H1 (cell line): Measurements from ENCODE around the gene C13orf42. TPM values are rescaled to one million over a fixed set of nuclear protein-coding genes. Genes with fewer than 3 reads are reported as not detected.

ENCODE experiments used
- CTCF ChIA-PET: fragments of 300-600 bp; sonication (Branson Sonifier 250); formaldehyde crosslinking; loops from one replicate; lab custom pipeline; 2021; ENCODE audit not compliant: partially characterized antibody; lab: Charles Lee
- POLR2A ChIA-PET: fragments of 300-600 bp; sonication (Branson Sonifier 250); formaldehyde crosslinking; loops from one replicate; lab custom pipeline; 2021; ENCODE audit warnings: inconsistent platforms; ENCODE audit not compliant: partially characterized antibody; lab: Charles Lee
- DNase-seq, 2 experiments: peaks; one replicate each; pipeline versions ENCODE4 v3.0.0 to v3.0.0-alpha.2; 2010 to 2022; ENCODE audit warnings: low spot score in 2 of 2, low read depth in 1 of 2, mixed read lengths in 1 of 2
- FAIRE-seq: peaks from 2 replicates; lab custom pipeline; 2011; peaks lifted over from hg19 to GRCh38; lab: Jason Lieb, UNC
- H2AFZ ChIP-seq: 2 replicates; pipeline ENCODE4 v1.8.1; 2012; ENCODE audit warnings: low read length, inconsistent platforms
- H2AK5ac ChIP-seq: 2 replicates; pipeline ENCODE4 v1.6.1; 2013; ENCODE audit warnings: low read depth, low read length
- H2BK120ac ChIP-seq: replicated peaks from 2 replicates; pipeline ENCODE3; 2013; ENCODE audit warnings: low read depth, low read length, inconsistent platforms
- H2BK12ac ChIP-seq: 2 replicates; pipeline ENCODE4 v1.6.1; 2013; ENCODE audit warnings: low read depth, low read length
- H2BK15ac ChIP-seq: 2 replicates; pipeline ENCODE4 v1.6.1; 2013; ENCODE audit warnings: low read length
- H2BK20ac ChIP-seq: 2 replicates; pipeline ENCODE4 v1.6.1; 2013; ENCODE audit warnings: low read length
- H2BK5ac ChIP-seq: 2 replicates; pipeline ENCODE4 v1.6.1; 2013; ENCODE audit warnings: low read depth, low read length
- H3K14ac ChIP-seq: 2 replicates; pipeline ENCODE4 v1.6.1; 2013; ENCODE audit warnings: inconsistent platforms; ENCODE audit not compliant: insufficient read length
- H3K18ac ChIP-seq: 2 replicates; pipeline ENCODE4 v1.6.1; 2013; ENCODE audit warnings: low read length; ENCODE audit errors: extremely low read depth
- H3K23ac ChIP-seq: 2 replicates; pipeline ENCODE4 v1.6.1; 2013; ENCODE audit warnings: inconsistent platforms; ENCODE audit not compliant: insufficient read length
- H3K23me2 ChIP-seq: 2 replicates; pipeline ENCODE4 v1.6.1; 2013; ENCODE audit warnings: low read depth, low read length
- H3K27ac ChIP-seq: 2 replicates; pipeline ENCODE4 v1.6.1; 2011; ENCODE audit warnings: low read depth, low read length, inconsistent platforms
- H3K27me3 ChIP-seq, 4 experiments: replicated peaks in 1 of 4; 1 replicate in 1 of 4; 2 replicates in 3 of 4; pipeline versions ENCODE4 v1.6.1 to v1.8.1; 2011 to 2013; ENCODE audit warnings: low read length in 3 of 4, mild to moderate bottlenecking in 3 of 4, inconsistent platforms in 2 of 4, mixed read lengths in 2 of 4, moderate library complexity in 1 of 4; ENCODE audit not compliant: control insufficient read depth in 3 of 4, insufficient read depth in 3 of 4; ENCODE audit errors: extremely low read depth in 1 of 4
- H3K36me3 ChIP-seq, 4 experiments: 2 replicates each; pipeline versions ENCODE4 v1.6.1 to v1.8.1; 2011 to 2013; ENCODE audit warnings: mild to moderate bottlenecking in 4 of 4, low read length in 3 of 4, moderate library complexity in 2 of 4, control low read depth in 1 of 4, inconsistent platforms in 1 of 4; ENCODE audit not compliant: insufficient read depth in 4 of 4, control insufficient read depth in 2 of 4
- H3K4ac ChIP-seq: replicated peaks from 2 replicates; pipeline ENCODE3; 2013; ENCODE audit warnings: low read length, low read depth, mixed read lengths, inconsistent platforms; ENCODE audit not compliant: insufficient read length
- H3K4me1 ChIP-seq, 4 experiments: replicated peaks in 1 of 4; 1 replicate in 1 of 4; 2 replicates in 3 of 4; pipeline versions ENCODE4 v1.6.1 to v1.8.1; 2011 to 2013; ENCODE audit warnings: low read length in 3 of 4, inconsistent platforms in 2 of 4, mixed read lengths in 1 of 4; ENCODE audit not compliant: insufficient read depth in 4 of 4, control insufficient read depth in 3 of 4
- H3K4me2 ChIP-seq, 2 experiments: 2 replicates each; pipeline versions ENCODE4 v1.6.1 to v1.8.1; 2011 to 2013; ENCODE audit warnings: low read depth in 2 of 2, low read length in 2 of 2, control low read depth in 1 of 2, inconsistent platforms in 1 of 2, mild to moderate bottlenecking in 1 of 2; ENCODE audit not compliant: insufficient read depth in 1 of 2
- H3K4me3 ChIP-seq, 4 experiments: fragments of 200-600, 300-600 bp in 1 of 4; sonication (generic), shearing (Covaris generic), sonication (Bioruptor Twin) in 1 of 4; 2 replicates each; pipeline versions ENCODE4 v1.5.1 to v1.8.1; 2011 to 2016; ENCODE audit warnings: low read length in 4 of 4, low read depth in 3 of 4, control low read depth in 2 of 4, inconsistent platforms in 2 of 4, mild to moderate bottlenecking in 2 of 4, mixed read lengths in 1 of 4, moderate library complexity in 1 of 4; ENCODE audit not compliant: insufficient read depth in 2 of 4; ENCODE audit errors: extremely low read depth in 1 of 4
- H3K56ac ChIP-seq: replicated peaks from 2 replicates; pipeline ENCODE3; 2013; ENCODE audit warnings: low read depth, mild to moderate bottlenecking, mixed read lengths, low read length, inconsistent platforms; ENCODE audit not compliant: insufficient read length
- H3K79me1 ChIP-seq: 2 replicates; pipeline ENCODE4 v1.6.1; 2013; ENCODE audit warnings: low read depth, low read length, control low read depth
- H3K79me2 ChIP-seq, 2 experiments: 2 replicates each; pipeline versions ENCODE4 v1.6.1 to v1.8.1; 2012 to 2013; ENCODE audit warnings: low read length in 2 of 2, mild to moderate bottlenecking in 2 of 2, inconsistent platforms in 1 of 2; ENCODE audit not compliant: insufficient read depth in 2 of 2, control insufficient read depth in 1 of 2
- H3K9ac ChIP-seq, 4 experiments: replicated peaks in 1 of 4; 1 replicate in 1 of 4; 2 replicates in 3 of 4; pipeline versions ENCODE4 v1.6.1 to v1.8.1; 2011 to 2013; ENCODE audit warnings: low read depth in 3 of 4, low read length in 3 of 4, control low read depth in 2 of 4, mild to moderate bottlenecking in 2 of 4, moderate library complexity in 2 of 4, inconsistent platforms in 1 of 4; ENCODE audit errors: extremely low read depth in 1 of 4
- H3K9me3 ChIP-seq, 2 experiments: 2 replicates each; pipeline versions ENCODE4 v1.6.1 to v1.8.1; 2012 to 2013; ENCODE audit warnings: mild to moderate bottlenecking in 2 of 2, moderate library complexity in 2 of 2, control low read depth in 1 of 2, inconsistent platforms in 1 of 2, low read depth in 1 of 2, low read length in 1 of 2, mixed read lengths in 1 of 2; ENCODE audit not compliant: insufficient read depth in 2 of 2
- H4K20me1 ChIP-seq, 2 experiments: replicated peaks in 1 of 2; 2 replicates each; pipeline versions ENCODE3 to v1.8.1; 2011 to 2013; ENCODE audit warnings: inconsistent platforms in 2 of 2, low read length in 2 of 2, mild to moderate bottlenecking in 1 of 2; ENCODE audit not compliant: insufficient read depth in 2 of 2, control insufficient read depth in 1 of 2
- H4K5ac ChIP-seq: 2 replicates; pipeline ENCODE4 v1.6.1; 2013; ENCODE audit warnings: low read length, low read depth, mixed read lengths, inconsistent platforms; ENCODE audit not compliant: insufficient read length
- H4K8ac ChIP-seq: 2 replicates; pipeline ENCODE4 v1.8.0; 2013; ENCODE audit warnings: mild to moderate bottlenecking, moderate library complexity, low read length, inconsistent platforms; ENCODE audit not compliant: insufficient read depth; ENCODE audit errors: extremely low read depth
- H4K91ac ChIP-seq: replicated peaks from 2 replicates; pipeline ENCODE3; 2013; ENCODE audit warnings: low read length, mixed read lengths, inconsistent platforms; ENCODE audit not compliant: insufficient read length
- MAFK ChIP-seq: IDR thresholded peaks from 2 replicates; pipeline ENCODE4 v1.6.1; 2012; ENCODE audit warnings: low read depth, mild to moderate bottlenecking, improper control_type of control experiment, low read length
- SIRT6 ChIP-seq: IDR thresholded peaks from one replicate; pipeline ENCODE4 v1.7.1; 2012; ENCODE audit warnings: low read length, inconsistent platforms
- TBP ChIP-seq: IDR thresholded peaks from 2 replicates; pipeline ENCODE4 v1.6.1; 2011; ENCODE audit warnings: low read depth, low read length, improper control_type of control experiment
- WGBS, 2 experiments: shearing (Covaris generic) in 1 of 2; methylation state at CpG; one replicate each; pipeline versions ENCODE4 v1.1.6 to v1.1.7; 2013 to 2015; ENCODE audit warnings: low lambda C conversion rate in 2 of 2, mixed read lengths in 2 of 2, inconsistent platforms in 1 of 2, low coverage in 1 of 2, missing lambda C conversion rate in 1 of 2; ENCODE audit not compliant: insufficient replicate concordance in 2 of 2, insufficient coverage in 1 of 2, insufficient read length in 1 of 2; ENCODE audit errors: extremely low coverage in 1 of 2, missing lambda C conversion rate in 1 of 2; 5-methylcytosine and 5-hydroxymethylcytosine counted together
- polyA plus RNA-seq, 7 experiments: library from polyadenylated mRNA; depleted of rRNA in 3 of 7; stranded (reverse) in 5 of 7; unstranded in 2 of 7; fragments of >200 nt in 5 of 7; fragments of 200-250 nt in 2 of 7; gene quantifications; 1 replicate in 5 of 7; 2 replicates in 1 of 7; 4 replicates in 1 of 7; pipeline versions ENCODE4 v1.2.1 to v1.2.3, GENCODE V29; 2011 to 2013; ENCODE audit warnings: missing spikeins in 2 of 7, mixed read lengths in 2 of 7
- total RNA-seq: library from RNA; stranded (reverse); fragmentation: NEBNext Ultra II Directional; extraction: Animal tissue kit (Norgen Biotek cat#: 25700); gene quantifications from 2 replicates; pipeline ENCODE4 v1.2.1, GENCODE V29; 2021

Gene C13orf42
- total and polyA plus RNA-seq, 2 of the 8 experiments (the other 6 are each of a cell fraction or from before 2014, with no cell fraction given) = 9.9 to 10.1 TPM

DNA sequence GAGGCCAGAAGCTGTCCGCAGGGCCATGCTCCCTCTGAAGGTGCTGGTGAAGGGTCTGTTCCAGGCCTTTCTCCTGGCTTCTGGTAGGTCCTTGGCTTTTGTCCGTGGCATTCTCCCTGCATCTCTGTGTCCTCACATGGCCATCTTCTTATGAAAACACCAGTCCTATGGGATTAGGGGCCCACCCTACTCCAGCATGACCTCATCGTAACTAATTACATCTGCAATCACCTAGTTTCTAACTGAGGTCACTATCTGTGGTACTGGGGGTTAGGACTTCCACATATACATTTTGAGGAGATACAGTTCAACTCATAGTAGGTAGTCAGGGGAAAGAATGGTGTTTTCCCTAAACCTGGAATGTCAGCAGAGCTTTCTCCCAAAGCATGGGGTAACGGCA lies 3.1 kb downstream of the C13orf42 start:
- H3K9ac ChIP-seq = no peak overlapping the region
- H3K27ac ChIP-seq = no peak overlapping the region
- FAIRE-seq (no peak), DNase-seq (peak in 1 of 2 experiments; percentile 34)
- no peak overlapping the region for H3K56ac ChIP-seq
- H2BK12ac ChIP-seq = no peak overlapping the region
- no peak overlapping the region for H4K8ac ChIP-seq
- no peak overlapping the region for H3K18ac ChIP-seq
- no peaks in the 10 kb centered on the region for H3K36me3 ChIP-seq
- no peak overlapping the region for H2BK20ac ChIP-seq
- no peak overlapping the region for H3K4ac ChIP-seq
- no peak overlapping the region for H2BK120ac ChIP-seq
- H3K23ac ChIP-seq = no peak overlapping the region
- H3K4me1 ChIP-seq = no peaks in the 10 kb centered on the region
- no peak overlapping the region for H2AFZ ChIP-seq
- H3K27me3 ChIP-seq = no peaks in the 10 kb centered on the region
- WGBS, 2 experiments = 92% methylated on average over 4 of the region's 4 CpGs; no CpG with 5 or more reads in 1 of the 2 experiments
- H4K91ac ChIP-seq = no peak overlapping the region
- H3K79me2 ChIP-seq = no peaks in the 10 kb centered on the region
- no peak overlapping the region for H3K4me3 ChIP-seq
- H3K23me2 ChIP-seq = no peaks in the 10 kb centered on the region
- CTCF ChIA-PET = interaction anchor here (1.1 to 2.2 kb wide), 3 partner anchors 13 to 24 kb away, joined by 3 to 12 read pairs (median 4); no protein-coding TSS in a partner anchor
- no peaks in the 10 kb centered on the region for H3K79me1 ChIP-seq
- no peak overlapping the region for H3K4me2 ChIP-seq
- H3K9me3 ChIP-seq = no peaks in the 10 kb centered on the region
- no peak overlapping the region for H2BK5ac ChIP-seq
- no peak overlapping the region for H4K5ac ChIP-seq
- no peak overlapping the region for H3K14ac ChIP-seq
- no peak overlapping the region for H2BK15ac ChIP-seq
- POLR2A ChIA-PET = no interaction called here
- H2AK5ac ChIP-seq = no peak overlapping the region
- no peaks in the 10 kb centered on the region for H4K20me1 ChIP-seq
- no peak for TF ChIP-seq MAFK
- no peak for TF ChIP-seq SIRT6
- TF ChIP-seq TBP = no peak
